GM13977 (cell line): ENCODE measurements around the gene LARGE2.

Experiments used
- DNase-seq: peaks from one replicate; pipeline ENCODE4 v3.0.0; 2012; ENCODE audit warnings: low spot score
- in situ Hi-C: fragments of 300-500 bp; cut with MboI; formaldehyde crosslinking; loops from one replicate; pipeline ENCODE4 v1.12.0; 2022; ENCODE audit warnings: low sequenced_read_pairs, low pct_unique_long_range_greater_than_20kb, mixed read lengths, inconsistent platforms; ENCODE audit not compliant: unreplicated experiment
- TF ChIP-seq, protein P1 (sequence below): IDR thresholded peaks from 2 replicates; pipeline ENCODE4 v1.5.1; 2012; ENCODE audit warnings: mild to moderate bottlenecking, control low read depth; ENCODE audit not compliant: insufficient read depth; ENCODE audit errors: extremely low read depth, missing control alignments

Gene LARGE2

DNA sequence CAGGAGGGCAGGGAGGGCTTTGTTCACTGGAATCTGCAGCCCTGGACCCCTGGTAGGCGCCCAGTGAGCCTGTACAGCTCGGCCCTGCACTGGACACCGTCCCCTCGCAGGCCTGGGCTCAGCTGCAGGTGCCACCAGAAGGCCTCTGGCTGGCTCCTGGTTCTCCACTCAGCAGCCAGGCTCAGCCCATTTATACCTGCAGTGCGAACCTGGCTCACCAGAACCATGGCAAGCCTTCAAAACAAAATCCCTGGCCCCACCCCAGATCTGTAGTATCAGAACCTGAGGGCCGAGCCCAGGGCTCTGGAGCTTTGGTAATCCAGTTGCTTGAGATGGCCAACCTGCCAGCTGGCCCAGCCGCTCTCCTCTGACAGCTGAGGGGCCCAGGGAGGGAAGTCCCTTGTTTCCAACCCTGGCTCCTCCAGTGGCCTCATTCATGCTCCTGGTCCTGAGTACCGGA, 14.5 kb upstream of the LARGE2 start:
- in situ Hi-C loops = no loop called here
- no peak for DNase-seq
- TF ChIP-seq, protein P1, sequence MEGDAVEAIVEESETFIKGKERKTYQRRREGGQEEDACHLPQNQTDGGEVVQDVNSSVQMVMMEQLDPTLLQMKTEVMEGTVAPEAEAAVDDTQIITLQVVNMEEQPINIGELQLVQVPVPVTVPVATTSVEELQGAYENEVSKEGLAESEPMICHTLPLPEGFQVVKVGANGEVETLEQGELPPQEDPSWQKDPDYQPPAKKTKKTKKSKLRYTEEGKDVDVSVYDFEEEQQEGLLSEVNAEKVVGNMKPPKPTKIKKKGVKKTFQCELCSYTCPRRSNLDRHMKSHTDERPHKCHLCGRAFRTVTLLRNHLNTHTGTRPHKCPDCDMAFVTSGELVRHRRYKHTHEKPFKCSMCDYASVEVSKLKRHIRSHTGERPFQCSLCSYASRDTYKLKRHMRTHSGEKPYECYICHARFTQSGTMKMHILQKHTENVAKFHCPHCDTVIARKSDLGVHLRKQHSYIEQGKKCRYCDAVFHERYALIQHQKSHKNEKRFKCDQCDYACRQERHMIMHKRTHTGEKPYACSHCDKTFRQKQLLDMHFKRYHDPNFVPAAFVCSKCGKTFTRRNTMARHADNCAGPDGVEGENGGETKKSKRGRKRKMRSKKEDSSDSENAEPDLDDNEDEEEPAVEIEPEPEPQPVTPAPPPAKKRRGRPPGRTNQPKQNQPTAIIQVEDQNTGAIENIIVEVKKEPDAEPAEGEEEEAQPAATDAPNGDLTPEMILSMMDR = no peak

DNA sequence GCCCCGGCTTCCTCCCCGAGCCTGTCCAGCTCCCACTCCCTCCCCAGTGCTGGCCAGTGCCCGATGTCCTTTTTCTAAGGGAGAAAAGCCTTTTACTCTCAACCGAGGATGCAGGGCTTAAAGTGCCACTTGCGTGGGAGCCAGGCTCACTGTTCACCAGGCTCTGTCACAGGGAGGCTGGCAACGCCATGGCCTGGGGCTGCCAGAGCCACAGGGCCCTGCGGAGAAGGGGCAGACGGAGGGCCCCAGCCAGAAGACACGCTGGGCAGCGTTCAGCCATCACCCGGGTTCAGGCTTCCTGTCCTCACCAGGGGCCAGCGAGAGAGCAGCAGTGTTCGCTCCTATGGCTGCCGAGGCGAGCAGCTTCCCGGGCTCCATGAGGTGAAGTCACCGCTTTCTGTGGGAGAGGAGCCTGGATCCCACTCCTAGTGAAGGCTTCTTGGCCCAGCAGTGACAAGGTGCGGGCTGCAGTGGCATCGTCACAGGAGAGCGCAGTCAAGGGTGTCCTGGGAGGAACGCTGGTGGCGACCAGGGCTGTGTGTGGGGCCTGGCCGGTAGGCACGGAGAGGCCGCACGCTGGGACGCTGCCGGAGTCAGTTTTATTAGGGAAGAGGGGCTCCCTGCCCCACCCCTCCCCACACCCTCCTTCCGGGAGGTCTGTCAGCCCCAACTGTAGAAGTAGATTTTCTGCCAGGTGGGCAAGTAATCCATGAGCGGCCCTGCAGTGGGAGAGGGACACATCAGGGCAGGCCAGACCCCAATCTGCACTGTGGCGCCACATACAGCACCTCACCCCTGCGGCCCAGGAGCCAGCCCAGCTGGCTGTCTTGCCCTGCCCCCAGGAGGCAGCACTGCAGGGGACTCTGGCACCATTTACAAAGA, 12.6 kb upstream of the LARGE2 start:
- TF ChIP-seq, protein P1 = no peak
- no peak for DNase-seq
- in situ Hi-C loops = no loop called here

- in situ Hi-C loops = no loop called here
- TF ChIP-seq, protein P1 = no peak
- no peak for DNase-seq
These were observed 11.8 kb upstream of the LARGE2 start for GRCh38 chr11:45910623-45911022.

DNA sequence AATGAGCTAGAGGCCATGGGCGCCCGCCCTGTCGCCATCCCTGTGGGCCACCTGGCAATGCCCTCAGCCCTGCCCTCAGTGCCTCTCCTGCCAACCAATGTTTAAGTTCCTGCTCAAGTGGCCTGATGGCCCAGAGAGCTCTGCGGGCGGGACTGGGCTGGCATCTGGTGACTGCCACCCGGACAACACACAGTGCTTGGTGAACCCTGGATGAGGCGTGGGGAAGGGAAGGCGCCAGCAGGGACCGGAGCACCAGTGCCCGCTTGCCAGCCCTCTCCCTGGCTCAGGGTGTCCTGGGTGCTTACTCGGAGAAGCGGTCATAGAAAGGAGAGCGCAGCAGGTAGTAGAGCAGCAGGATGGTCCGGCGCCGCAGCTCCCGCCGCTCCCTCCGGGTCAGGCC, 8.9 kb upstream of the LARGE2 start:
- in situ Hi-C loops = no loop called here
- no peak for DNase-seq
- TF ChIP-seq, protein P1 = no peak

DNA sequence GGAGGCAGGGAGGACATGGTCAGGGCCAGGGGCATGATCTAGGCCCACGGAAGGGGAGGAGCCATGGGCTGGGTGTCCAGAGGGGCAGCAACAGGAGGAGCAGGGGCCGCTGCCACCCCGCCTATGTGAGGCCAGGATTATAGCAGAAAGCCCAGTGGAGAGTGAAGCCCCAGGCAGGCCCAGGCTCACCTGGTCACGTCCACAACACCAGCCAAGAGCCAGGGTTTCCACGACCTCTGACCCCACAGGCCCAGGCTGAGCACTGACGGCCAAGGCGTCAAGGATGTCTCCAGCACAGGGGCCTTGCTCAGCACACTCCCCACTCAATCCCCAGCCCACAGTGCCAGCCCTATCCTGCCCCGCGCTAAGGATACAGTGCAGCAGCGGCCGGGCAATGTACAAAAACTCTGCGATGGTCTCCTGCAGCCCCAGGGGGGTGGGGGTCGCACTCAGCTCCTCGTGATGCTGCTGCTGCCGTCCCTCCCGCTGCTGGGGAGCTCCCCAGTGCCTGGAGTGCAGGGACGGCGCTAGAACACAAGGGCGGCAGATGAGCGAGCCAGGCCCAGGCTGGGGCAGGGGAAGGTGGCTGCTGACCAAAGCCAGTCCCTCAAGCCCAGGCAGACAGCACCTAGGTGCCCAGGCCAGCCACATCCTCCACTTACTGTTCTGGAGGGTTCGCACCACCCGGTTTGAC, 8.4 kb upstream of the LARGE2 start:
- in situ Hi-C loops = no loop called here
- TF ChIP-seq, protein P1 = no peak
- DNase-seq = no peak

DNA sequence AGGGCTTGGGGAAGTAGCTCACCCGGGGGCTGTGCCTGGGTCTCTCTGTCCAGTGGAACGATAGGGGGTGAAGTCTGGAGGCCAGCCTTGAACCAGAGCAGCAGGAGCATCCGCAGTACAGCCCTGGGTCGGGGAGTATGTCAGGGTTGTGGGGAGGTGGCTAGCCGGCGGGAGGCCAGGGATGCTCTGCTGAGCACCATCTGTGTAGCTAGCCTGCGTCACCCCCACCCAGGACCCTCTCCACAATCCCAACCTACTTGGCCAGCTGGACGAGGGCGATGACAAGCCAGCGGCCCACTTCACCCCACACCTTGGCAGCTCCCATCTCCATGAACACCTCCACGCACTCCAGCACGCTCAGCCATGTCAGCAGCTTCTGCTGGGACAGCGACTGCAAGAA, 7.0 kb upstream of the LARGE2 start:
- no peak for DNase-seq
- TF ChIP-seq, protein P1 = no peak
- in situ Hi-C loops = no loop called here
